Measurements from ENCODE around the gene ZNF821. TPM values are rescaled to one million over a fixed set of nuclear protein-coding genes. Genes with fewer than 3 reads are reported as not detected.
"Not testable (repeated sequence)": the region's sequence is repeated elsewhere in the genome, so short reads cannot be mapped to it uniquely, and the experiment has no call there.

The ZNF821 gene
- total RNA-seq, 3 donors from 2014 or later (not counting 1 experiment from before 2014, with no cell fraction given), result 14.0 to 19.1 (median 18.2) TPM

GRCh38 chr16:71873199-71873598 is 10.8 kb downstream of the ZNF821 start:
- Histone ChIP-seq H3K9me3 (ENCODE audit: control insufficient read depth, insufficient read depth, low read length) (no peaks in the 10 kb centered on the region), H3K4me1 (ENCODE audit: control insufficient read depth, insufficient read depth, low read length) (no peaks in the 10 kb centered on the region), H3K4me3 (ENCODE audit: low read length) (no peak overlapping the region), H3K36me3 (ENCODE audit: control insufficient read depth, insufficient read depth, low read length) (peaks cover 6% of the 10 kb centered on the region), H3K27me3 (ENCODE audit: control insufficient read depth, insufficient read depth, low read length) (no peaks in the 10 kb centered on the region), H3K27ac (ENCODE audit: low read length) (no peak overlapping the region)
- H3K36me3 Mint-ChIP-seq, result peaks cover 7% of the 10 kb centered on the region
- no peaks in the 10 kb centered on the region for H3K4me1 Mint-ChIP-seq
- no peak for ATAC-seq
- no peaks in the 10 kb centered on the region for H3K9me3 Mint-ChIP-seq
- no peak overlapping the region for H3K27ac Mint-ChIP-seq
- H3K27me3 Mint-ChIP-seq (ENCODE audit: low read depth in 2 of 2), result no peaks in the 10 kb centered on the region
- intact Hi-C loops (cut with micrococcal nuclease), result no loop called here
- no peak for DNase-seq
- WGBS (ENCODE audit: insufficient coverage), result 95% methylated on average over 3 of the region's 4 CpGs
- TF ChIP-seq, protein P1, sequence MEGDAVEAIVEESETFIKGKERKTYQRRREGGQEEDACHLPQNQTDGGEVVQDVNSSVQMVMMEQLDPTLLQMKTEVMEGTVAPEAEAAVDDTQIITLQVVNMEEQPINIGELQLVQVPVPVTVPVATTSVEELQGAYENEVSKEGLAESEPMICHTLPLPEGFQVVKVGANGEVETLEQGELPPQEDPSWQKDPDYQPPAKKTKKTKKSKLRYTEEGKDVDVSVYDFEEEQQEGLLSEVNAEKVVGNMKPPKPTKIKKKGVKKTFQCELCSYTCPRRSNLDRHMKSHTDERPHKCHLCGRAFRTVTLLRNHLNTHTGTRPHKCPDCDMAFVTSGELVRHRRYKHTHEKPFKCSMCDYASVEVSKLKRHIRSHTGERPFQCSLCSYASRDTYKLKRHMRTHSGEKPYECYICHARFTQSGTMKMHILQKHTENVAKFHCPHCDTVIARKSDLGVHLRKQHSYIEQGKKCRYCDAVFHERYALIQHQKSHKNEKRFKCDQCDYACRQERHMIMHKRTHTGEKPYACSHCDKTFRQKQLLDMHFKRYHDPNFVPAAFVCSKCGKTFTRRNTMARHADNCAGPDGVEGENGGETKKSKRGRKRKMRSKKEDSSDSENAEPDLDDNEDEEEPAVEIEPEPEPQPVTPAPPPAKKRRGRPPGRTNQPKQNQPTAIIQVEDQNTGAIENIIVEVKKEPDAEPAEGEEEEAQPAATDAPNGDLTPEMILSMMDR (IDR thresholded peaks at IDR 0.05), result no peak
- H3K4me3 Mint-ChIP-seq, result no peak overlapping the region

GRCh38 chr16:71870818-71871217 is 13.2 kb downstream of the ZNF821 start:
- no peaks in the 10 kb centered on the region for H3K9me3 Mint-ChIP-seq
- H3K36me3 Mint-ChIP-seq, result peaks cover 7% of the 10 kb centered on the region
- H3K27me3 Mint-ChIP-seq (ENCODE audit: low read depth in 2 of 2), result no peaks in the 10 kb centered on the region
- Histone ChIP-seq H3K9me3 (ENCODE audit: control insufficient read depth, insufficient read depth, low read length) (no peaks in the 10 kb centered on the region), H3K4me1 (ENCODE audit: control insufficient read depth, insufficient read depth, low read length) (no peaks in the 10 kb centered on the region), H3K36me3 (ENCODE audit: control insufficient read depth, insufficient read depth, low read length) (peaks cover 4% of the 10 kb centered on the region), H3K4me3 (ENCODE audit: low read length) (no peak overlapping the region), H3K27me3 (ENCODE audit: control insufficient read depth, insufficient read depth, low read length) (no peaks in the 10 kb centered on the region), H3K27ac (ENCODE audit: low read length) (no peak overlapping the region)
- no peaks in the 10 kb centered on the region for H3K4me1 Mint-ChIP-seq
- intact Hi-C loops (cut with micrococcal nuclease), result no loop called here
- H3K27ac Mint-ChIP-seq, result no peak overlapping the region
- DNase-seq, result no peak
- ATAC-seq, result no peak
- TF ChIP-seq, protein P1 (IDR thresholded peaks at IDR 0.05), result no peak
- H3K4me3 Mint-ChIP-seq, result no peak overlapping the region
- WGBS (ENCODE audit: insufficient coverage), result 100% methylated on average over 2 of the region's 2 CpGs

DNA sequence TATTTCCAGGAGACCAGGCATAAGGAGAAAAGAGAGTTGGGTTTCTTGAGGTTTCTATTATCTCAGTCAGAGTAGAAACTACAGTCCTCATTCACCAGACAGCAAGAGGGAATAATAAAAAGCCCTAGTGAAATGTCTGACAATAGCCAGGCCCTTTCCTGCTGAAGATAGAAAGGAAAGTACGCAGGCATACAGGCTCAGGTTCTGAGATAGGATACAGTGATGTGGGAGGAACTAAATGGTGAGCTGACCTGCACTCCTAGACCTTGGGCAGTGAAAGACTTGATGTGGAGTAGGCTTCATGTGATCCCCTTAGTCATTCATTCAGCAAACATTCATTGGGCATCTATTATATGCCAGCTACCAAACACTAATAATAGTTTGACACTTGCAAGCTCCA is 14.9 kb downstream of the ZNF821 start:
- TF ChIP-seq, protein P1 (IDR thresholded peaks at IDR 0.05), result no peak
- Mint-ChIP-seq H3K27me3 (ENCODE audit: low read depth in 2 of 2) (no peaks in the 10 kb centered on the region), H3K9me3 (no peaks in the 10 kb centered on the region), H3K27ac (no peak overlapping the region), H3K4me1 (peaks cover 0 to 5% of the 10 kb centered on the region in 2 donors), H3K36me3 (peaks cover 7% of the 10 kb centered on the region), H3K4me3 (no peak overlapping the region)
- DNase-seq (no peak), ATAC-seq (no peak)
- Histone ChIP-seq H3K27ac (ENCODE audit: low read length) (no peak overlapping the region), H3K4me1 (ENCODE audit: control insufficient read depth, insufficient read depth, low read length) (no peaks in the 10 kb centered on the region), H3K36me3 (ENCODE audit: control insufficient read depth, insufficient read depth, low read length) (peaks cover 15% of the 10 kb centered on the region), H3K9me3 (ENCODE audit: control insufficient read depth, insufficient read depth, low read length) (no peaks in the 10 kb centered on the region), H3K4me3 (ENCODE audit: low read length) (no peak overlapping the region), H3K27me3 (ENCODE audit: control insufficient read depth, insufficient read depth, low read length) (no peaks in the 10 kb centered on the region)
- intact Hi-C loops (cut with micrococcal nuclease), result no loop called here
- 95% methylated on average over 1 of the region's 1 CpG for whole genome bisulfite sequencing (ENCODE audit: insufficient coverage)

- peaks cover 21% of the 10 kb centered on the region for H3K36me3 ChIP-seq (ENCODE audit: control insufficient read depth, insufficient read depth, low read length)
- no peak overlapping the region for H3K4me3 Mint-ChIP-seq
- 98% methylated on average over 3 of the region's 3 CpGs for WGBS (ENCODE audit: insufficient coverage)
Observed at GRCh38 chr16:71867939-71868338, 16.0 kb downstream of the ZNF821 start.

DNA sequence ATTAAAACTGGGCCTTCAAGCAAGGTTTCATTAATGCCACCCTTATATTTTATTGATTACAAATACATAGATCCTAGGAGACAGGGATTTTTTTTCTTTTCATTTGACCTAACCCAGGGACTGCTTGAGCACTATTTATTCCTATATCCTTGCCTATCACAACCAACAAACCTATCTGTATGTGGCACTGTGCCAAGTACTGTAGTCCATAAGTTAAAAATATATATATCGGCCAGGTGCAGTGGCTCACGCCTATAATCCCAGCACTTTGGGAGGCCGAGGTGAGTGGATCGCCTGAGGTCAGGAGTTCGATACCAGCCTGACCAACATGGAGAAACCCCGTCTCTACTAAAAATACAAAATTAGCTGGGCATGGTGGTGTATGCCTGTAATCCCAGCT is 16.8 kb downstream of the ZNF821 start:
- H3K4me3 Mint-ChIP-seq; H3K4me1 ChIP-seq (ENCODE audit: control insufficient read depth, insufficient read depth, low read length); H3K36me3 Mint-ChIP-seq; ATAC-seq; H3K4me3 ChIP-seq (ENCODE audit: low read length); H3K27me3 ChIP-seq (ENCODE audit: control insufficient read depth, insufficient read depth, low read length); H3K27ac ChIP-seq (ENCODE audit: low read length); H3K4me1 Mint-ChIP-seq; H3K27ac Mint-ChIP-seq; intact Hi-C loops (cut with micrococcal nuclease); DNase-seq; H3K27me3 Mint-ChIP-seq (ENCODE audit: low read depth in 2 of 2); H3K9me3 ChIP-seq (ENCODE audit: control insufficient read depth, insufficient read depth, low read length); H3K9me3 Mint-ChIP-seq: not testable (repeated sequence)
- H3K36me3 ChIP-seq (ENCODE audit: control insufficient read depth, insufficient read depth, low read length), result peaks cover 26% of the 10 kb centered on the region
- 98% methylated on average over 4 of the region's 6 CpGs for WGBS (ENCODE audit: insufficient coverage)

More at GRCh38 chr16:71867939-71868338, 16.0 kb downstream of the ZNF821 start:
- Histone ChIP-seq H3K27me3 (ENCODE audit: control insufficient read depth, insufficient read depth, low read length) (no peaks in the 10 kb centered on the region), H3K9me3 (ENCODE audit: control insufficient read depth, insufficient read depth, low read length) (no peaks in the 10 kb centered on the region), H3K27ac (ENCODE audit: low read length) (no peak overlapping the region), H3K4me3 (ENCODE audit: low read length) (no peak overlapping the region), H3K4me1 (ENCODE audit: control insufficient read depth, insufficient read depth, low read length) (no peaks in the 10 kb centered on the region)
- intact Hi-C loops (cut with micrococcal nuclease), result no loop called here
- ATAC-seq, result no peak
- DNase-seq, result no peak
- H3K27me3 Mint-ChIP-seq (ENCODE audit: low read depth in 2 of 2), result no peaks in the 10 kb centered on the region
- no peaks in the 10 kb centered on the region for H3K9me3 Mint-ChIP-seq
- TF ChIP-seq, protein P1 (IDR thresholded peaks at IDR 0.05), result no peak
- peaks cover 0 to 5% of the 10 kb centered on the region in 2 donors for H3K4me1 Mint-ChIP-seq
- H3K27ac Mint-ChIP-seq, result no peak overlapping the region
- peaks cover 7% of the 10 kb centered on the region for H3K36me3 Mint-ChIP-seq
